OCI-LY3 (cell line): Measurements from ENCODE around the gene TMEM63B.

Experiments
- CTCF ChIP-seq: fragments of 200-600, 300-600 bp; sonication (generic); IDR thresholded peaks from 2 replicates; pipeline ENCODE4 v1.5.1; 2014; ENCODE audit warnings: antibody characterized with exemption, low read length, low read depth
- EZH2phosphoT487 ChIP-seq: fragments of 200-600 bp; shearing (Covaris generic); IDR thresholded peaks from 2 replicates; pipeline ENCODE4 v1.6.1; 2018; ENCODE audit warnings: antibody characterized with exemption, mixed run types, low read depth

- no peak for TF ChIP-seq CTCF
- no peak for TF ChIP-seq EZH2phosphoT487
Measured at GRCh38 chr6:44169886-44170570, 42.7 kb downstream of the TMEM63B start.
